Medulla oblongata (tissue), 1 donor: Measurements from ENCODE around the gene CD27.

ENCODE experiments used
- DNase-seq: peaks from one replicate; pipeline ENCODE4 v3.0.0-alpha.2; 2015; ENCODE audit errors: extremely low spot score

CD27 gene

DNA sequence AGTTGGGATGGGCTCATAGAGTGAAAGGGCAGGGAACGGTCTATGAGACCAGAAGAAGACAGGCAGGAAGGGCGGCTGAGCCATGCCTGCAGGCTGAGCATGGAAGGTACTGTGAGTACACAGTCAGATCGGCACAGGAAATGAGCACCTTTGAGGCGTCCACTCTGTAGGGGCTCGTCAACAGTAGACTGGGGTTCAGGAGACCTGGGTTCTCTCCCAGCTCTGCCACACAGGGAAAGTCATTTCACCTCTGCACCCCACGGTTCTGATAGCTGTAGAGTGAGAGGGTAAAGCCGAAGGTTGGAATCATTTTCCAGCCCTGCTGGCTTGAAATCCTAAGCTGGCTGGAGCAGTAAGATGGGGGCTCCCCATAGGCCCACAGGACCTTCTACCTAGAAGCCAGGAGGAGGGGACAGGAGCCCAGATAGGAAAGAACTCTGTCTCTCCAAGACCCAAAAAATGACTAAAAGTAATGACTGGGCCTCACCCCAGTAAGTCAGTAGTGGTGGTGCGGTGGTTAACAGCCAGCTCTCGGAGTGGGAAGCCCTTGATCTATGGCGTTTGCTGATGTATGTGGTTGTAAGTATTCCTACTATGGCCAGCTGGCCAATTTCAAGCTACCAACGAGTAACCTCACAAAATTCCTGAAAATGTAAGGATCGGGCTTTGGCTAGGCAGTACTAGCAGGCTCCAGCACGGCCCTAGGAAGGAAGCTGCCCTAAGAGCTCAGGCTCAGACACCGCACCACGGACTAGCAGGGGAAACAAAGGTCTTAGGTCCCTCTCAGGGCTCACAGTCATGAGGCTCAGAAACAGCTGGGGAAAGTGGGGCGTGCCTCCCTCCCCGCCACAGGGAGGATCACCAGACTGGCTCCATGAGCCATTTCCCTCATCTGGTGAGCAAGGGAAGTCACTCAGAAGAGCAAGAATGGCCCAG is 10.3 kb upstream of the CD27 start:
- no peak for DNase-seq

- DNase-seq, result no peak
Observed at GRCh38 chr12:6435961-6436715, 8.6 kb upstream of the CD27 start.

GRCh38 chr12:6437586-6437985 is 7.2 kb upstream of the CD27 start:
- no peak for DNase-seq

GRCh38 chr12:6438345-6438744 is 6.4 kb upstream of the CD27 start:
- DNase-seq, result no peak

- DNase-seq, result no peak
Observed at GRCh38 chr12:6440391-6440790, 4.4 kb upstream of the CD27 start.

DNA sequence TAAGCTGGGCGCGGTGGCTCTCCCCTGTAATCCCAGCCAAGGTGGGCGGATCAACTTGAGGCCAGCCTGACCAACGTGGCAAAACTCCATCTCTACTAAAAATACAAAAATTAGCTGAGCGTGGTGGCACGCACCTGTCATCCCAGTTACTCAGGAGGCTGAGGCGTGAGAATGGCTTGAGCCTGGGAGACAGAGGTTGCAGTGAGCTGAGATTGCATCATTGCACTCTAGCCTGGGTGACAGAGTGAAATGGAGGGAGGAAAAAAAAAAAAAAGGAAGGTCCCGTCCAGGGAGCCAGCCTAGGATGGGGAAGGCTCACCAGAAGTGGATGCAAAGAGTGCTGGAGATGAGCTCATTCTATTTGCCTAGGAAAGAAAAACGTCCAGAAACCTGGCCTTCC is 1.9 kb upstream of the CD27 start:
- no peak for DNase-seq

DNA sequence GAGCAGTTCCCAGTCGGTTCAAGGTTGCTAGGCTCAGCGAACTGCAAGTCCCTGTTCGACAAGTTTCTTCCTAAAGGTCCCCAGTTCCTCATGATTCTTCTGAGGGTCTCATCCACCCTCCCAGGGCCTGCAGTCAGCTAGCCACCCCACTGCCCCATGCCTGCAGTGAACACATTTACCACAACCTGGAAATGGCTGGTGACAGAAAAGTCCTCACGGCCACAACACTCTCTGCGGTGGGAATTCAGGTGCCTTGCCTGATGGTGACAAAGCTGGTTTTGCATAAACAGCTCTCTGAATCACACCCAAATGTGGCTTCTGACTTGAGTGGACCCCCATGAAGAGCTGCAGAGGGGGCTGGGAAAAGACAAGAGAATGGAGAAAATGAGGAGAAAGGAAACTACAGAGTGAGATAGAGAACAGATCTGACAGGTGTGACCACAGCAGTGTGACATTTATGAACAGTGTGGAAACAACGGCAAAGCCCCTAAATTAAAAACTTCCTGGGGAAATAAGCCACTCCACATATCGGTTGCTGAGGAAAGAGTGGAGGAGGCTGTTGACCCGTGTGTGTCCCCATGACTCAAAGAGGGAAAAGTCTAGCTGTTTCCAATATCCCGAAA is 1.3 kb upstream of the CD27 start:
- DNase-seq, result no peak

DNA sequence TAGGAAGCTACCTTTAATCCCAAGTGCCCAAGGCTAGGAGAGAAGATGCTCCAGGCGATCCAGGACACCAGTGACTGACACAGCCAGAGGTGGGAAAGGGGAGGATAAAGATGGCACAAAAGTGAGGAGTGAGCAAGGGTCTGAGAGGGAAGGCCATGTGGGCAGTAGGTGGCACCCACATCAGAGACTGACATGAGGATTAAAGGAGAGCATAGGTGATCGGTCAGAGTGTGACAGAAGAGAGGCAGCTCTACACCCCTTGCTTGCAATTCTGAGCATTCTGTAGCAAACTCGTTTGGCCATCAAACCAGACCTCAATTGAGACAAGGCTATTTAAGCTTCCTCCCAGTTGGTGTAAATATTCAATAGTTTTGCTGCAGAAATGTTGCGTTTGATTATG is 724 bp upstream of the CD27 start:
- no peak for DNase-seq

DNA sequence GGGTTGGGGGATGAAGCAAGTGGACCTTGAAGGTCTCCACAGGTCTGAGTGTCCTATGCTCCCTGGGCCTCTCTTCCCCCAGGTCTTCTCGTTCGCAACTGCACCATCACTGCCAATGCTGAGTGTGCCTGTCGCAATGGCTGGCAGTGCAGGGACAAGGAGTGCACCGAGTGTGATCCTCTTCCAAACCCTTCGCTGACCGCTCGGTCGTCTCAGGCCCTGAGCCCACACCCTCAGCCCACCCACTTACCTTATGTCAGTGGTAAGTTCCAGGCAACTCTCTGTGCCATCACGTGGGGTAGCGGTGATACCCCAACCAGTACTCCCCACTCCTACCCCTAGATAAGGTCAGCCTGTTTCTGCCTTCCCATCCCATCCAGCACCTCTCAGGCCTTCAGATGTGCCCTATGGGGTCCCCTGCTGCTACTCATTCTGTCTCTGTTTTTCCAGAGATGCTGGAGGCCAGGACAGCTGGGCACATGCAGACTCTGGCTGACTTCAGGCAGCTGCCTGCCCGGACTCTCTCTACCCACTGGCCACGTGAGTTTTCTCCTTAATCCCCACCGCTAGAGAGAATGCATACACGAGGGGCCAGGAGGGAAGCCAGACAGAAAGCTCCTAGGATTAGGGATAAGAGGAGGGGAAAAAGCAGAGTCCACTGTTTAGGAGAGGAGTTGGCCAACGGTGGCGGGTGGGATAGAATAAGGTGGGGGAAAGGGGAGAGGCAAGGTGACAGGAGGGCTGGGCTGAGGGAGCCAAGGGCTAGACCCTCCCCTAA is 5.5 kb downstream of the CD27 start:
- no peak for DNase-seq

GRCh38 chr12:6450869-6451347 is 6.2 kb downstream of the CD27 start:
- DNase-seq, result no peak

- peak; percentile 95 for DNase-seq
Observed at GRCh38 chr12:6451348-6452244, 6.8 kb downstream of the CD27 start, which contains the start of gene TAPBPL. Gene TAPBPL (plus strand): TSS chr12:6452042. CDS start chr12:6452249, 207 bp downstream.

DNA sequence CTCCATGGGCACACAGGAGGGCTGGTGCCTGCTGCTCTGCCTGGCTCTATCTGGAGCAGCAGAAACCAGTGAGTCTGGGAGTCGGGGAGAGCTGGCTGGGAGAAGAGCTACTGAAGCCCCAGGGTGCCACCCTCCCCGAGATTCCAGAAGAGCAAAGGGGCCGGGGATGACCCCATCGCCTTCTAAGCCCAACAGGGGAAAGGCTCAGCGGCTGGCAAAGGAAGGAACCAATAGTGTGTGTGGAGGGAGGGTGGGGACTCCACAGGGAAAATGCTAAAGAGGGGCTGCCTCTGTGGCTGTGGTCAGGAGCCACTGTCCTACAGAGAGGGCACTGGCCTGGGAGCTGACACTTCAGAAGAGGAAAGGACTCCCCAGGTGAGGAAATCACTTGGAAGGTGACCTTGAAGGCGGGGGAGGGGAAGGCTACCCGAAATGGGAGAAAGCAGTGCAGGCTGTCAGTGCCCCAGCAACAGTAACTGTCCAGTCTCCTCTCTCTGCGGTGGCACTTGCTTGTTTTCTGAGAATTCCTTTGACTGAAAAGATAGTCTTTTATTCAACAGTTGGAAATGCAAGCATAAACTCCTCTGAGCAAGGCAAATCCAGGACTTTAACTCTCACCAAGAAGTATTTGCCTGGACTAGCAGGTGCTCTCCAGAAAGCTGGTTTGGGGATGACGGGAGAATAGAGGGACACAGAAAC is 7.6 kb downstream of the CD27 start:
- peak; percentile 65 for DNase-seq

DNA sequence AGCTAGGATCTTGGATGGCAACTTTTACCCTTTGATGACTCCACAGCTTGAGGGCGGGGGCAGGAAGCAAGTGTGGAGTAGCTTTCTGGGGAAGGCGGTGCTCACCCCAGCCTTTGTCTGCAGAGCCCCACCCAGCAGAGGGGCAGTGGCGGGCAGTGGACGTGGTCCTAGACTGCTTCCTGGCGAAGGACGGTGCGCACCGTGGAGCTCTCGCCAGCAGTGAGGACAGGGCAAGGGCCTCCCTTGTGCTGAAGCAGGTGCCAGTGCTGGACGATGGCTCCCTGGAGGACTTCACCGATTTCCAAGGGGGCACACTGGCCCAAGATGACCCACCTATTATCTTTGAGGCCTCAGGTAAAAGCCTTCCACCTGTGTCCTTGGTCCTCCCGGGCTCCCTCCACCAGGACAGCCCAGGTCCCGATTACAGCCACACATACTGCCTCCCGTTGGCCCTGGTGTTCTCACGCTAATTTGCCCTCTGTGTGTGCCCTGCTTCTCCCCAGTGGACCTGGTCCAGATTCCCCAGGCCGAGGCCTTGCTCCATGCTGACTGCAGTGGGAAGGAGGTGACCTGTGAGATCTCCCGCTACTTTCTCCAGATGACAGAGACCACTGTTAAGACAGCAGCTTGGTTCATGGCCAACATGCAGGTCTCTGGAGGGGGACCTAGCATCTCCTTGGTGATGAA is 8.3 kb downstream of the CD27 start:
- no peak for DNase-seq

DNA sequence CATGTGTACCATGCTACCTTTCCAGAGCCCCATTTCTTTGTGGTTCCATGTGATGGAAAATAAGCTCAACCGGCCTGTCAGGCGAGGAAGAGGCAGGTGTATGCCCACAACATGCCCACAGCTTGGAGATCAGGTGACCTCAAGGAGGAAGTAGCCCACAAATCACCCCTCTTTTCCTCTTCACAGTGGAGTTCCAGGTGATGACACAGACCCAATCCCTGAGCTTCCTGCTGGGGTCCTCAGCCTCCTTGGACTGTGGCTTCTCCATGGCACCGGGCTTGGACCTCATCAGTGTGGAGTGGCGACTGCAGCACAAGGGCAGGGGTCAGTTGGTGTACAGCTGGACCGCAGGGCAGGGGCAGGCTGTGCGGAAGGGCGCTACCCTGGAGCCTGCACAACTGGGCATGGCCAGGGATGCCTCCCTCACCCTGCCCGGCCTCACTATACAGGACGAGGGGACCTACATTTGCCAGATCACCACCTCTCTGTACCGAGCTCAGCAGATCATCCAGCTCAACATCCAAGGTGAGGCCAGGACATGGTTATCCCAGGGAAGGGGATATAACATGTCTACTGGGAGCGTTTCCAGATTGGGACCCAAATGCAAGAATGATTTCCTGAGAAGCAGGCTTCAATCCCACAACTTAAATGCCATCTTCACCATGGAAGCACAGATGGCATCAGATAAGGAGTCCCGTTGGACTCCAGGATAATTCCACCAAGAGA is 12.6 kb downstream of the CD27 start:
- DNase-seq, result no peak

- DNase-seq, result no peak
Observed at GRCh38 chr12:6458281-6459003, 13.7 kb downstream of the CD27 start.

DNA sequence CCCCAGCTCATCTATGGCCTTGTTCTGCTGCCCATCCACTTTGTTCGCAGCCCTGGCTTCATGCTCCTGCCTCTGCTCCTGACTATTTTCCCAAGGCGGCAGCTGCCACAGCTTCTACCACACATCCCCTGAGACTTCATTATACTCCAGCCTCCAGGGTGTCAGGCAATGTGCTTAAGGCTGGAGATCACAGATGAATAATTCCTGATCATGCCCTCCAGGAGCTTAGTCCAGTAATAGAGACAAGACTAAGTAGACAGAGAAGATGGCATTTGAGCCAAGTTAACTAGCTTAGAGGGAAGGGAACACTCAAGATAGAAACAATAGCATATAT is 14.2 kb downstream of the CD27 start:
- DNase-seq, result no peak

- peak; percentile 12 for DNase-seq
Observed at GRCh38 chr12:6460751-6461371, 16.1 kb downstream of the CD27 start.
